ENCODE measurements around the gene CTSC. TPM values are rescaled to one million over a fixed set of nuclear protein-coding genes. Genes with fewer than 3 reads are reported as not detected.
"Not testable (repeated sequence)": the region's sequence is repeated elsewhere in the genome, so short reads cannot be mapped to it uniquely, and the experiment has no call there.

The CTSC gene
- total RNA-seq, 1 donor from 2014 or later: 445 TPM

DNA sequence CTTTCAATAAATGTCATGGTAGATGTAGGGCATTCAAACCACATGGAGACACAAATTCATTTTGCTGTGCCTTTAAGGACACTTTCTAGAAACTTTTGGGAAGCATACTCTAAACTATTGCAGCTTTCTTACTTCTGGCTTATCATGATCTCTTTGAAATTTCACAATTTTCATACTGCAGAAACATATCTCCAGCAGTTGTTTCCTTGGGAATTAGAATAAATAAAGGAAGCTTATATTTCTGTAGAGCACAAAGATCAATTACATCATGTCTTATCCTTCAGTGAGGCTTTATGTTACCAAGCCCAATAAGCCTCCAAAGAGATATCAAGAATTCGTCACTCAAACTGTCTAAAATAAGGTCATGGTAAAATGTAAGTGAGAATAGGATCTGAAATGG, 87.8 kb downstream of the CTSC start:
- H3K4me3 ChIP-seq: no peak overlapping the region
- H3K27me3 ChIP-seq (ENCODE audit: low read depth): no peaks in the 10 kb centered on the region
- ATAC-seq: no peak
- no peaks in the 10 kb centered on the region for H3K36me3 ChIP-seq
- H3K4me1 ChIP-seq: no peaks in the 10 kb centered on the region
- intact Hi-C loops (cut with DNase I): no loop called here
- TF ChIP-seq CTCF (IDR thresholded peaks at IDR 0.05): no peak
- no peaks in the 10 kb centered on the region for H3K9me3 ChIP-seq
- DNase-seq: no peak
- H3K27ac ChIP-seq: no peak overlapping the region

- no peak for TF ChIP-seq CTCF (IDR thresholded peaks at IDR 0.05)
- Histone ChIP-seq H3K27me3 (ENCODE audit: low read depth) (no peaks in the 10 kb centered on the region), H3K4me1 (no peaks in the 10 kb centered on the region), H3K4me3 (no peak overlapping the region), H3K27ac (no peak overlapping the region), H3K36me3 (no peaks in the 10 kb centered on the region), H3K9me3 (no peaks in the 10 kb centered on the region)
- ATAC-seq: no peak
- intact Hi-C loops (cut with DNase I): no loop called here
- no peak for DNase-seq
Observed at GRCh38 chr11:88246696-88247095, 90.8 kb downstream of the CTSC start.

DNA sequence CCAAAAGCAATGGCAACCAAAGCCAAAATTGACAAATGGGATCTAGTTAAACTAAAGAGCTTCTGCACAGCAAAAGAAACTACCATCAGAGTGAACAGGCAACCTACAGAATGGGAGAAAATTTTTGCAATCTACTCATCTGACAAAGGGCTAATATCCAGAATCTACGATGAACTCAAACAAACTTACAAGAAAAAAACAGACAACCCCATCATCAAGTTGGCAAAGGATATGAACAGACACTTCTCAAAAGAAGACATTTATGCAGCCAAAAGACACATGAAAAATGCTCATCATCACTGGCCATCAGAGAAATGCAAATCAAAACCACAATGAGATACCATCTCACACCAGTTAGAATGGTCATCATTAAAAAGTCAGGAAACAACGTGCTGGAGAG, 92.0 kb downstream of the CTSC start:
- H3K4me1 ChIP-seq; H3K36me3 ChIP-seq; ATAC-seq; H3K4me3 ChIP-seq; H3K9me3 ChIP-seq; H3K27ac ChIP-seq; H3K27me3 ChIP-seq (ENCODE audit: low read depth); DNase-seq; intact Hi-C loops (cut with DNase I): not testable (repeated sequence)

Other genes starting within 250 kb of the CTSC start
- gene RAB38, start 162.3 kb downstream of the CTSC start, total RNA-seq: 10.9 TPM

Data from lower lobe of right lung (tissue), 2 donors.